Mesendoderm (in vitro differentiated cells): ENCODE results near the gene GJB4.

ENCODE experiments used
- DNase-seq: peaks from one replicate; pipeline ENCODE4 v3.0.0; 2013
- H2AK5ac ChIP-seq: 2 replicates; pipeline ENCODE4 v1.6.1; 2013; ENCODE audit warnings: low read length, inconsistent platforms
- H2BK120ac ChIP-seq: 2 replicates; pipeline ENCODE4 v1.6.1; 2013; ENCODE audit warnings: low read depth, mild to moderate bottlenecking, low read length, moderate library complexity, mixed read lengths
- H2BK15ac ChIP-seq: replicated peaks from 2 replicates; pipeline ENCODE4 v1.6.1; 2013; ENCODE audit warnings: low read depth, mild to moderate bottlenecking, moderate library complexity
- H2BK5ac ChIP-seq: 2 replicates; pipeline ENCODE4 v1.6.1; 2013; ENCODE audit warnings: low read length, inconsistent platforms
- H3K18ac ChIP-seq: 2 replicates; pipeline ENCODE4 v1.6.1; 2013; ENCODE audit warnings: mild to moderate bottlenecking, low read length, mixed read lengths
- H3K23ac ChIP-seq: one replicate; pipeline ENCODE4 v1.6.1; 2013; ENCODE audit warnings: low read length
- H3K27ac ChIP-seq: 2 replicates; pipeline ENCODE4 v1.5.1; 2013; ENCODE audit warnings: low read depth, mild to moderate bottlenecking, inconsistent platforms, low read length, moderate library complexity
- H3K27me3 ChIP-seq: 2 replicates; pipeline ENCODE4 v1.6.1; 2013; ENCODE audit warnings: low read length, control low read depth, mild to moderate bottlenecking, inconsistent platforms; ENCODE audit not compliant: insufficient read depth, poor library complexity
- H3K36me3 ChIP-seq: 2 replicates; pipeline ENCODE4 v1.6.1; 2013; ENCODE audit warnings: low read length, inconsistent platforms; ENCODE audit not compliant: control insufficient read depth, insufficient read depth
- H3K4ac ChIP-seq: one replicate; pipeline ENCODE4 v1.6.1; 2013; ENCODE audit warnings: low read depth, mild to moderate bottlenecking, low read length, moderate library complexity
- H3K4me1 ChIP-seq: 2 replicates; pipeline ENCODE4 v1.6.1; 2013; ENCODE audit warnings: low read depth, low read length, inconsistent platforms; ENCODE audit not compliant: control insufficient read depth
- H3K4me2 ChIP-seq: 2 replicates; pipeline ENCODE4 v1.6.1; 2013; ENCODE audit warnings: low read length
- H3K4me3 ChIP-seq: 2 replicates; pipeline ENCODE4 v1.5.1; 2013; ENCODE audit warnings: mild to moderate bottlenecking, low read length
- H3K56ac ChIP-seq: one replicate; pipeline ENCODE4 v1.6.1; 2013; ENCODE audit warnings: low read length
- H3K79me1 ChIP-seq: 2 replicates; pipeline ENCODE4 v1.6.1; 2013; ENCODE audit warnings: low read length, inconsistent platforms
- H3K79me2 ChIP-seq: 2 replicates; pipeline ENCODE4 v1.6.1; 2013; ENCODE audit warnings: mild to moderate bottlenecking, low read length; ENCODE audit not compliant: control insufficient read depth, insufficient read depth
- H3K9ac ChIP-seq: 2 replicates; pipeline ENCODE4 v1.6.1; 2013; ENCODE audit warnings: low read length, inconsistent platforms
- H4K5ac ChIP-seq: one replicate; pipeline ENCODE4 v1.6.1; 2013; ENCODE audit warnings: low read length
- H4K8ac ChIP-seq: one replicate; pipeline ENCODE4 v1.6.1; 2013; ENCODE audit warnings: low read depth, mild to moderate bottlenecking, control low read depth, low read length, moderate library complexity
- WGBS: extraction: QIAGEN DNeasy Blood & Tissue Kit; methylation state at CpG from one replicate; pipeline ENCODE4 v1.1.7; 2013; ENCODE audit warnings: low lambda C conversion rate, missing lambda C conversion rate; ENCODE audit not compliant: insufficient coverage; ENCODE audit errors: extremely low coverage; 5-methylcytosine and 5-hydroxymethylcytosine counted together

Gene GJB4

DNA sequence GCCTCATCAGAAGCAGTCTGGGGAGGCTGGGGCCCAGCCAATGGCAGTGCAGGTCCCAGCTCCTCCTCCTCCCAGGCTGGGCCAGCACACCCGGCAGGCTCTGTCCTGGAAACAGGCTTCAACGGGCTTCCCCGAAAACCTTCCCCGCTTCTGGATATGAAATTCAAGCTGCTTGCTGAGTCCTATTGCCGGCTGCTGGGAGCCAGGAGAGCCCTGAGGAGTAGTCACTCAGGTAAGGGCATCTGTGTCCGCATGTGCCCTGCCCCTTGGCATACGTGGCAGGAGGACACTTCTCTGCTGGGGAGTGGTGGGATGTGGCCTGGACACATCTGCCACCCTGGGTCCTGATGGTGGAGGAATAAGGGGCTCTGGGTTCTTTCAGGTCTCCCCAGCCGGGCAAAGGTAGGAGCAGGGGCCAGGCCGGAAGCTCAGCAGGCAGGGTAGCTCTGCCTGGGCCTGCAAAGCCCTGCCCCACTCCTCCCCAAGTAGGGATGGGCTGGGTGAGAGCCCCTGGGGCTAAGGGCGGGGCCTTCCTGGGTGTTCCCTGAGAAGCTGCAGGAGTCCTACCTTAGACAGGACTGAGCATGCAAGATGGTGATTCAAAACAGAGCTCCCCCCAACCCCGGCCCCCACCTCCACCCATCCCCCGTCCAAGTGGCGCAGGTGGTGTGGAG is 4.4 kb upstream of the GJB4 start, which contains the start of gene GJB5:
Gene GJB5, plus strand, starts transcription at position 84 of the 674 bp plus-strand sequence. CDS start 2,284 bp downstream, outside the sequence.
- H3K4me1 ChIP-seq = peaks cover 6% of the 10 kb centered on the region
- no peak within 1 kb of the TSS for H3K18ac ChIP-seq
- no peak within 1 kb of the TSS for H3K9ac ChIP-seq
- H3K23ac ChIP-seq = no peak within 1 kb of the TSS
- no peak within 1 kb of the TSS for H4K5ac ChIP-seq
- no peak within 1 kb of the TSS for H3K4me2 ChIP-seq
- H4K8ac ChIP-seq = no peak within 1 kb of the TSS
- no peaks in the 10 kb centered on the region for H3K79me1 ChIP-seq
- no peak within 1 kb of the TSS for H3K4ac ChIP-seq
- H3K36me3 ChIP-seq = no peaks in the 10 kb centered on the region
- no peak for DNase-seq
- no peak within 1 kb of the TSS for H3K4me3 ChIP-seq
- no peak within 1 kb of the TSS for H3K27ac ChIP-seq
- H2BK15ac ChIP-seq = no peak within 1 kb of the TSS
- H3K27me3 ChIP-seq = no peaks in the 10 kb centered on the region
- H2AK5ac ChIP-seq = no peak within 1 kb of the TSS
- H3K56ac ChIP-seq = peak within 1 kb of the TSS; percentile 61
- H2BK5ac ChIP-seq = no peak within 1 kb of the TSS
- WGBS = no CpG with 5 or more reads among the region's 13 CpGs
- no peaks in the 10 kb centered on the region for H3K79me2 ChIP-seq
- no peak within 1 kb of the TSS for H2BK120ac ChIP-seq

DNA sequence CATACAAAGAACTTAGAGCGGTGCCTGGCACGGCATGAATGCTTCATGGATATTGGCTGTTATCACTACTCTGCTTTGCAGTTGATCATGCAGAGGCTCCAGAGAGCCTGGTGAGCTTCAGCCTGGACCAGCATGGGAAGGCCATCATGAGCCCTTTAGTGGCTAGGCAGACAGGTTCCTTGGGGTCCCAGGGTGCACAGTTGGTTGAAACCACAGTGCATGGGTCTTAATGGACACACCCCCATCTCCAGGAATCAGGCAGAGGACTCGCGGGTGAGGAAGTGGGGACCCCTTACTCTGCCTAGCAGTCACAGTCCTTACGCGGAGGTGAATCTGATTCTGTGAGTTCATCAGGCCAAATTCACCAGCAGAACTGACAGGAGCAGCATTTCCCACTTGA is 3.6 kb upstream of the GJB4 start:
- DNase-seq = no peak
- no peak overlapping the region for H2AK5ac ChIP-seq
- no peak overlapping the region for H3K9ac ChIP-seq
- no peak overlapping the region for H3K4ac ChIP-seq
- no peaks in the 10 kb centered on the region for H3K4me1 ChIP-seq
- no peak overlapping the region for H3K18ac ChIP-seq
- no peaks in the 10 kb centered on the region for H3K79me1 ChIP-seq
- no peak overlapping the region for H4K5ac ChIP-seq
- H3K27me3 ChIP-seq = no peaks in the 10 kb centered on the region
- H3K27ac ChIP-seq = no peak overlapping the region
- H2BK120ac ChIP-seq = no peak overlapping the region
- H3K4me2 ChIP-seq = no peak overlapping the region
- H3K4me3 ChIP-seq = no peak overlapping the region
- no peak overlapping the region for H2BK5ac ChIP-seq
- H3K79me2 ChIP-seq = no peaks in the 10 kb centered on the region
- no peak overlapping the region for H4K8ac ChIP-seq
- H3K23ac ChIP-seq = no peak overlapping the region
- H2BK15ac ChIP-seq = no peak overlapping the region
- WGBS = no CpG with 5 or more reads among the region's 6 CpGs
- no peaks in the 10 kb centered on the region for H3K36me3 ChIP-seq
- no peak overlapping the region for H3K56ac ChIP-seq

DNA sequence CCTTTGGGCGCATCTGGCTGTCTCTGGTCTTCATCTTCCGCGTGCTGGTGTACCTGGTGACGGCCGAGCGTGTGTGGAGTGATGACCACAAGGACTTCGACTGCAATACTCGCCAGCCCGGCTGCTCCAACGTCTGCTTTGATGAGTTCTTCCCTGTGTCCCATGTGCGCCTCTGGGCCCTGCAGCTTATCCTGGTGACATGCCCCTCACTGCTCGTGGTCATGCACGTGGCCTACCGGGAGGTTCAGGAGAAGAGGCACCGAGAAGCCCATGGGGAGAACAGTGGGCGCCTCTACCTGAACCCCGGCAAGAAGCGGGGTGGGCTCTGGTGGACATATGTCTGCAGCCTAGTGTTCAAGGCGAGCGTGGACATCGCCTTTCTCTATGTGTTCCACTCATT is 2.2 kb upstream of the GJB4 start:
- H2AK5ac ChIP-seq = no peak overlapping the region
- H3K79me2 ChIP-seq = no peaks in the 10 kb centered on the region
- WGBS = no CpG with 5 or more reads among the region's 21 CpGs
- DNase-seq = no peak
- H3K4me2 ChIP-seq = no peak overlapping the region
- no peak overlapping the region for H3K56ac ChIP-seq
- no peak overlapping the region for H3K18ac ChIP-seq
- no peak overlapping the region for H4K8ac ChIP-seq
- no peak overlapping the region for H4K5ac ChIP-seq
- H2BK120ac ChIP-seq = no peak overlapping the region
- no peaks in the 10 kb centered on the region for H3K27me3 ChIP-seq
- H3K9ac ChIP-seq = no peak overlapping the region
- H3K4me1 ChIP-seq = no peaks in the 10 kb centered on the region
- H3K23ac ChIP-seq = no peak overlapping the region
- H2BK5ac ChIP-seq = no peak overlapping the region
- H3K79me1 ChIP-seq = no peaks in the 10 kb centered on the region
- H3K27ac ChIP-seq = no peak overlapping the region
- H3K4ac ChIP-seq = no peak overlapping the region
- H2BK15ac ChIP-seq = no peak overlapping the region
- no peaks in the 10 kb centered on the region for H3K36me3 ChIP-seq
- no peak overlapping the region for H3K4me3 ChIP-seq

DNA sequence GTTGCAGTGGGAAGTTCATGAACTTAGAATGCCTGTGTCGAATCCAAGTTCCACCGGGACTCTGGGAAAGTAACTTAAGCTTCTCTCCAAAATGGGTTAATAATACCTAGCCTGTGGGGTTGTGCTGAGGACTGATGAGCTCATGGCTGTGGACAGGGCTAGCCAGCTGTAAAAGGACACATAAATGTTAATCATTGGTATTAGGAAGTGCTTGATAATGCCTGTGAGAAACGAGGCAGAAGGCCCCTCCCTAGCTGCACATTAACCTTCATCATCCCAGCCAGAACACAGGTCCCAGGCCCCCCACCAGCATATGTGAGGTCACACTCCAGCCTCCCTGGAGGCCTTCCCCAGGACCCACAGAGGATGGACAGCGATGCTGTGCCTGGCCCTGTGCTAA is 789 bp upstream of the GJB4 start:
- no peak overlapping the region for H4K8ac ChIP-seq
- WGBS = no CpG with 5 or more reads among the region's 4 CpGs

DNA sequence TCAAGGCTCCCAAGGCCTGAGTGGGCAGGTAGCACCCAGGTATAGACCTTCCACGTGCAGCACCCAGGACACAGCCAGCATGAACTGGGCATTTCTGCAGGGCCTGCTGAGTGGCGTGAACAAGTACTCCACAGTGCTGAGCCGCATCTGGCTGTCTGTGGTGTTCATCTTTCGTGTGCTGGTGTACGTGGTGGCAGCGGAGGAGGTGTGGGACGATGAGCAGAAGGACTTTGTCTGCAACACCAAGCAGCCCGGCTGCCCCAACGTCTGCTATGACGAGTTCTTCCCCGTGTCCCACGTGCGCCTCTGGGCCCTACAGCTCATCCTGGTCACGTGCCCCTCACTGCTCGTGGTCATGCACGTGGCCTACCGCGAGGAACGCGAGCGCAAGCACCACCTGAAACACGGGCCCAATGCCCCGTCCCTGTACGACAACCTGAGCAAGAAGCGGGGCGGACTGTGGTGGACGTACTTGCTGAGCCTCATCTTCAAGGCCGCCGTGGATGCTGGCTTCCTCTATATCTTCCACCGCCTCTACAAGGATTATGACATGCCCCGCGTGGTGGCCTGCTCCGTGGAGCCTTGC is 1.7 kb downstream of the GJB4 start:
- H3K9ac ChIP-seq = no peak overlapping the region
- WGBS = no CpG with 5 or more reads among the region's 33 CpGs
- H2BK15ac ChIP-seq = no peak overlapping the region
- peaks cover 5% of the 10 kb centered on the region for H3K4me1 ChIP-seq
- no peak overlapping the region for H3K18ac ChIP-seq
- no peak overlapping the region for H2BK5ac ChIP-seq
- no peaks in the 10 kb centered on the region for H3K79me2 ChIP-seq
- H2AK5ac ChIP-seq = no peak overlapping the region
- no peak overlapping the region for H3K27ac ChIP-seq
- no peak overlapping the region for H3K4me2 ChIP-seq
- DNase-seq = no peak
- H3K27me3 ChIP-seq = no peaks in the 10 kb centered on the region
- H3K23ac ChIP-seq = no peak overlapping the region
- H3K36me3 ChIP-seq = no peaks in the 10 kb centered on the region
- no peak overlapping the region for H2BK120ac ChIP-seq
- H3K79me1 ChIP-seq = no peaks in the 10 kb centered on the region
- H4K5ac ChIP-seq = no peak overlapping the region
- no peak overlapping the region for H3K56ac ChIP-seq
- H3K4ac ChIP-seq = no peak overlapping the region
- no peak overlapping the region for H4K8ac ChIP-seq
- no peak overlapping the region for H3K4me3 ChIP-seq

More for the DNA sequence above, 789 bp upstream of the GJB4 start:
- Histone ChIP-seq H3K56ac (no peak overlapping the region), H3K4me3 (no peak overlapping the region), H4K5ac (no peak overlapping the region), H2AK5ac (no peak overlapping the region), H2BK5ac (no peak overlapping the region), H2BK15ac (no peak overlapping the region), H2BK120ac (no peak overlapping the region), H3K36me3 (no peaks in the 10 kb centered on the region), H3K4ac (no peak overlapping the region), H3K4me1 (peaks cover 5% of the 10 kb centered on the region), H3K79me1 (no peaks in the 10 kb centered on the region), H3K79me2 (no peaks in the 10 kb centered on the region), H3K23ac (no peak overlapping the region), H3K18ac (no peak overlapping the region), H3K27me3 (no peaks in the 10 kb centered on the region), H3K4me2 (no peak overlapping the region), H3K9ac (no peak overlapping the region), H3K27ac (no peak overlapping the region)
- no peak for DNase-seq
